ENCODE data around the gene EPS8L1.
"Not testable (repeated sequence)": the region's sequence is repeated elsewhere in the genome, so short reads cannot be mapped to it uniquely, and the experiment has no call there.

EPS8L1 gene

DNA sequence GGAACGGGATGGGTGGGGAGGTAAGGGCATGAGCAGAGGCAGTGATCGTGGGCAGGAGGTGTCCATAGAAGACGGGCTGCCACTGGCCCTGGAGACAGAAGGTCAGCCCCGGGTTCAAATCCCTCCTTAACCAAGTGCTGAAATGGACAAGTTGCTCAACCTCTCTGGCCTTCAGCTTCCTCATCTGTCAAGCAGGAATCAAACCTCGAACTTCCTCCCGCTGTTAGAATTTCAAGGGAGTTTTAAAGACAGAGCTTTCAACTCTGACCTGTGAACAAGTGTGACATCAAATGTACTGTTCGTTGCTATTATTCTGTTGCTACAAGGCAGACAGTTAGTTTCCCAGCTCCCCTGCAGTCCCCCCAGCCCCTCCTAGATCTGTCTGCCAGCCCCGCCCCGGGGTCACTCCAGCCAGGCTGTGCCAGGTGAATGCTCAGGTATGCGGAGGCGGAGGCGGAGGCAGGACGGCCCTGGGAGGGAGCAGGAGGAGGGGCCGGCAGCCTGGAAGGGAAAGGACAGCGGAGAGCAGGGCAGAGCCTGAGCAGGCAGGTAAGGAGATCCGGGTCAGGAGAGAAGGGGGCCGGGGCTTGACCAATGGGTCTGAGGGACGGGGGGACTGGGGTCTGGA, at the start of gene EPS8L1:
EPS8L1 (plus strand) TSS at position 499 of the 628 bp plus-strand sequence. CDS start 576 bp downstream, outside the sequence.
- no peak for DNase-seq

DNA sequence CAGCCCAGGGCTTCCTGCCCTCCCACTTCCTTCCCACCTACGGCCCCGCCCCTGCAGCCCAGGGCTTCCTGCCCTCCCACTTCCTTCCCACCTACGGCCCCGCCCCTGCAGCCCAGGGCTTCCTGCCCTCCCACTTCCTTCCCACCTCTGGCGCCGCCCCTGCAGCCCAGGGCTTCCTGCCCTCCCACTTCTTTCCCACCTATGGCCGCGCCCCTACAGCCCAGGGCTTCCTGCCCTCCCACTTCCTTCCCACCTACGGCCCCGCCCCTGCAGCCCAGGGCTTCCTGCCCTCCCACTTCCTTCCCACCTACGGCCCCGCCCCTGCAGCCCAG, 48.6 kb upstream of the EPS8L1 start:
- DNase-seq, result not testable (repeated sequence)

GRCh38 chr19:55027472-55028337, 48.0 kb upstream of the EPS8L1 start:
- no peak for DNase-seq

DNA sequence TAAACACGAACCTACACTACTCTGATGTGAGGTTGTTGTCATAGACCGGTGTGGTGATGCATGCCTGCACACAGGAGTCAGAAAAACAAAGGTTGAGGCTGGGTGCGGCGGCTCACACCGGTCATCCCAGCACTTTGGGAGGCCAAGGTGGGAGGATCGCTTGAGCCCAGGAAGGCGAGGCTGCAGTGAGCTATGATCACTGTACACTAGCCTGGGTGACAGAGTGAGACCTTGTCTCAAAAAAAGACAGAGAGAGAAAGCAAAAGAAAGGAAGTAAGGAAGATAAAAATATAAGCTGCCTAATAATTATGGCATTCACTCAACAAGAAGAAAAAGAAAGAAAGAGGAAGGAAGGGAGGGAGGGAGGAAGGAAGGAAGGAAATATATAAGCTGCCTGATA, 46.9 kb upstream of the EPS8L1 start:
- no peak for DNase-seq

- DNase-seq, result no peak
Observed at GRCh38 chr19:55031178-55031577, 44.5 kb upstream of the EPS8L1 start.

DNA sequence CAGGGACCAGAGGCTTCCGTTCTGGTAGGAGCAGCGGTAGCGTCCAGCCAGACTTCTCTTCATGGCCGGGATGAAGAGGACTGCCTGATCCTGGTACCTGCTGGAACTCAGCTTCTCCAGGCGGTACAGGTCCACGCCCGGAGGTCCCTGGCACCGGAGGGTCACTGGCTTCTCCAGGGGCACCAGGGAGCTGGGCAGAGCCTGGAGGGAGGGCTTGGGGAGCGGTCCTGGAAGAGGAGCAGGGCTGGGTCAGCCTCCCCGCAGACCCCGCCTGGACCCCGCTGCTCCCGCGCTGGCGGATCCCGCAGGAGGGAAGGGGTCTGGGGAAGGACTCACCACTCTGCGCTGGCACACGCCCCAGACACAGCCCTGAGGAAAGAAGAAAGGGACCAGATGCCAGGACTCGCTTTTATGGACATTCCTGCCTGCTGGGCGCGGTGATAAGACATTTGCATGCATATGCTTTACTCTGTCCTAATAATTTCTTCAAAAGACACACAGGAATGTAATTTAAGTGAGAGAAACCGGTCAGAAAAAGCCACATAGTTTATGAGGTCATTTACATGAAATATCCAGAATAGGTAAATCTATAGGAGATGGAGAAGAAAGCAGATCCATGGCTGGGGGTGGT, 43.4 kb upstream of the EPS8L1 start:
- no peak for DNase-seq

DNA sequence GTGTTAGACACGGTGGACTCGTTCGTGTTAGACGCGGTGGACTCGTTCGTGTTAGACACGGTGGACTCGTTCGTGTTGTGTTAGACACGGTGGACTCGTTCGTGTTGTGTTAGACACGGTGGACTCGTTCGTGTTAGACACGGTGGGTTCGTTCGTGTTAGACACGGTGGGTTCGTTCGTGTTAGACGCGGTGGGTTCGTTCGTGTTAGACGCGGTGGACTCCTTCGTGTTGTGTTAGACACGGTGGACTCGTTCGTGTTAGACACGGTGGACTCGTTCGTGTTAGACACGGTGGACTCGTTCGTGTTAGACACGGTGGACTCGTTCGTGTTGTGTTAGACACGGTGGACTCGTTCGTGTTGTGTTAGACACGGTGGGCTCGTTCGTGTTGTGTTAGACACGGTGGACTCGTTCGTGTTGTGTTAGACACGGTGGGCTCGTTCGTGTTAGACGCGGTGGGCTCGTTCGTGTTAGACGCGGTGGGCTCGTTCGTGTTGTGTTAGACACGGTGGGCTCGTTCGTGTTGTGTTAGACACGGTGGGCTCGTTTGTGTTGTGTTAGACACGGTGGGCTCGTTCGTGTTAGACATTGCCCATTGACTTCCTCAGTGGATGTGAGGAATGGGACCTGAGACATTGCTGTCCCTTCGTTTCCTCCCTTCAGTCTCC, 42.6 kb upstream of the EPS8L1 start:
- DNase-seq, result not testable (repeated sequence)

DNA sequence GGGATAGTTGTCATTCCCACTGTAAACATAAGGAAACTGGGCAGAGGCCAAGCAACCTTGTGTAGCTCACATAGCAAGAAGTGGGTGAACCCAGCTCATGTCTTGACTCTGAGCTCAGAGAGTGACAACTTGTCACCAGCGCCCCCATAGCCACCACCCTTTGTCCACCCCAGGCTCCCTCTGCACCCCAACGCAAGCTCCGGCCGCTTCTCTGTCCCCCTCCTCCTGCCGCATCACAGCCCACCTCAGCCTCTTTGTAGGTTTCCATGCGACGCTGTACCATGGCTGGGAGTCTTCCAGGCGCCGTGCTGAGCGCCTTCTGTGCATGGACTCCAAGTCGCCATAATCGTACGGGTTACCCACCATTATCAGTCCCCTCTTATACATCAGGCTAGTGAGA, 40.9 kb upstream of the EPS8L1 start:
- no peak for DNase-seq

DNA sequence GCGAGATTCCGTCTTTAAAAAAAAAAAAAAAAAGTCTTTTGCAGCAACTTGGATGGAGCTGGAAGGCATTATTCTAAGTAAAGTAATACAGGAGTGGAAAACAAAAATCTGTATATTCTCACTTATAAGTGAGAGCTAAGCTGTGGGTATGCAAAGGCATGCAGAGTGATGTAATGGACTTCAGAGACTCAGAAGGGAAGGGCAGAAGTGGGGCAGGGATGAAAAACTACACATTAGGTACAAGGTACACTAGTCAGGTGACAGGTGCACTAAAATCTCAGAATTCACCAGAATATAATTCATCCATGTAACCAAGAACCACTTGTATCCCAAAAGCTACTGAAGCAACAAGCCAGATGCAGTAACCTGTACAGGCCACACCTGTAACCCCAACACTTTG, 39.6 kb upstream of the EPS8L1 start:
- DNase-seq, result no peak

DNA sequence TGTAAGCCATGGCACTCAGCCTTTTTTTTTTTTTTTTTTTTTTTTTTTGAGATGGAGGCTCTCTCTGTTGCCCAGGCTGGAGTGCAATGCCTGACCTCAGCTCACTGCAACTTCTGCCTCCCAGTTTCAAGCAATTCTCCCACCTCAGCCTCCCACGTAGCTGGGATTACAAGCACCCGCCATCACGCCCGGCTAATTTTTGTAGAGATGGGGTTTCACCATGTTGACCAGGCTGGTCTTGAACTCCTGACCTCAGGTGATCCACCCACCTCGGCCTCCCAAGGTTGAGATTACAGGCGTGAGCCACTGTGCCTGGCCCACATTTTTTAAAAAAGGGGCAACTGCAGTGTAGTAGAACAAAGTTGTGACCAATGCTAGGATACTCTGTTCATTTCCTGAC, 38.1 kb upstream of the EPS8L1 start:
- not testable (repeated sequence) for DNase-seq

GRCh38 chr19:55040654-55041053, 35.0 kb upstream of the EPS8L1 start:
- not testable (repeated sequence) for DNase-seq

GRCh38 chr19:55041244-55041626, 34.4 kb upstream of the EPS8L1 start:
- DNase-seq, result no peak

- DNase-seq, result no peak
Observed at GRCh38 chr19:55041627-55042343, 33.9 kb upstream of the EPS8L1 start.

GRCh38 chr19:55042344-55042678, 33.4 kb upstream of the EPS8L1 start:
- DNase-seq, result no peak

DNA sequence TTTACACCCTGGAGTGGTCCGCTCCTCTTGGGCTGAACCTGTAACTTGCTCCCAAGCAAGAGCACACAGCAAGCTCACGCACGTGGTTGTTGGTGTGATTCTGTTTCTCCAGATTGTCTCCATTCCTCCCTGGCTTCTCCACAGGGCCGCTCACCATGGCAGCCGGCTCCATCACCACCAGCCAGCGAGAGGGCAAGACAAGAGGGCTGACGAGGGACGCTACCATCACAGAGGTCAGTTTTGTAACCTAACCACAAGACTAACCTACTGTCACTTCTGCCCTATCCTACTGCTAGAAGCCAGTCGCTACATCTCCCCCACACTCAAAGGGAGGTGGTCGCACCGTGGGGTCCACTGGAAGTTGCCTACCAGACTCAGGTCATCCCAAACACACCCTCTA, 33.0 kb upstream of the EPS8L1 start:
- no peak for DNase-seq

DNA sequence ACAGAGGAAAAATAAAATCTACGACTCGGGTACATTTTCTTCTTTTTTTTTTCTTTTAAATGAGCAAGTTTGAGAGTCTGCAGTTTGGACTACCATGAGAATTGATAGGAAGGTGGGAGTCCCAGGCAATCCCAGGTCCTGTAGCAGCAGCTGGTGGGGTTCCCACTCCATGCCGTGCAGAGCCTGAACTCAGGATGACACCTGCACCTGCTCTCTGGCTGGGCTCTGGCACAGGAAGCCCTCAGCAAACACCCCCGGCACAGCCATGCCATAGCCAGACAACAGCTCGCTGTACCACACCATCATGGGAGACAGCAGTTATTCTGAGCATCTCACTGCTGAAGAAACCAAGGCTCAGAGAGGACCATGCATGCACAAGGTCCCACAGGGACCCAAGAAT, 31.4 kb upstream of the EPS8L1 start:
- no peak for DNase-seq

DNA sequence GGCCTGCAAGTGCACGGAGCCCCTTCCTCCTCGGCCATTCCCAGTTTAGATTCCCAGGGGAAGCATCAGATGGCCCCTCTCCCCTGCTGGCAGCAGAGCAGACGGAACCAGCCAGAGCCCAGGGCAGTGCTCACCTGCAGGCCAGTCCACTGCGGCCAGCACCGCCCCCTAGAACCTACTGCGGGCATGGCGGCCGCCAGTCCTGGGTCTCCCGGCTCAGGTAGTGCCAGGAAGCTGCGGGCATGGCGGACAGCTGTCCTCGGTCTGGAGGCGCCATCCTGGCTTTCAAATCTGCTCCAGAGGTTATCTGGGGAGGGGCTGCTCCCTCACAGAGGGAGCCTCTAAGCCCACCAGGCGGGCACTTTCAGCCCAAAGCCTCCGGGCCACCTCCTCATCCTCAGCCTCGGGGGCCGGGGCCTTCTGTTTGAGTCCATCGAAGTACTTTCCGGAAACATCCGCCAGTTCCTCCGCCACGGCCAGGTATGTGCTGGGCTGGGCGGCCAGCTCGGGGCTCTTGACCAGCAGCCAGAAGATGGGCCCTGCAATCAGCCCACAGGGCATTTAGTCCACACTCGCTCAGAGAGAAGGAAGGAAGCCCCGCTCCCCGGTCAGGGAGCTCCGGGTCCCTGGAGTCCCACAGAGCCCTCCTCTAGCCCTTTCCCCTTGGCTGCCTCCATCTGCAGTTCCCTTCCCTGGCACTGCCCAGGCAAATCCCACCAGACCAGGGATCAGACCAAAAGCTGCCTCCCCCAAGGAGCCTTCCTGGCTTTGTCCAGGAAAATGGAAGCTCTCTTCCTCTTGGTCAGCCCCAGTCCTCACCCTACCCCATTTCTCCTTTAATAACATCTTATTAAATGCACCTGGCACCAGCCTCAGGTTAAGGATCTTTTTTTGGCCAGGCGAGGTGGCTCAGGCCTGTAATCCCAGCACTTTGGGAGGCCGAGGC, 30.6 kb upstream of the EPS8L1 start:
- DNase-seq, result no peak

DNA sequence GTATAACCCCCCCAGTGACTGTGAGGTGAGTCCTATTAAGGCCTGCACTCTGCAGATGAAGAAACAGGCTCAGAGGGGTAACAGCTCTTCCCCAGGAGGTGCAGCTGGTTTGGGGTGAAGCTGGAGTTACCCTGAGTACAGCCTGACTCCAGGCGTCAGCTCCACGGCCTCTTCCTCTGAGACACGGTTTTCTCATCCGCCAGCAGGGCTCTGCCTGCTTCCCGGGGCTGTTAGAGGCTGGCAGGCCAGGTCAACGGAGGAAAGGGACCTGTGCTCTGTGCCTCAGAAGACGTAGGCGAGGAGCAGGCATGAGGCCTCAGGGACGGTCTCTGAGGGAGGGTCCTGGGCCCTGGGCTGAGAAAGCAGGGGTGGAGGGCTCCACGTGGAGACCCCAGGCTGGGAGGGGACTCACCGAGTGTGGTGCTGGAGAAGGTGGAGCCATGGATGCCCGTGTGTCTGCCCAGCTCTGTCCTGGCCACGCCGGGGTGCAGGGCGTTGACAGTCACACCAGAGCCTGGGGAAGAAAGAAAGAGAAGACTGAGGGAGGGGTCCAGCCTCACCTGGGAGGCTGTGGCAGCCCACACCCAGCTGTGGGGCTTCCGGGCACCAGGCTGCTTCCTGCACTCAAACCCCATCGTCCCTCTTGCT, 28.6 kb upstream of the EPS8L1 start:
- no peak for DNase-seq

GRCh38 chr19:55047951-55048350, 27.7 kb upstream of the EPS8L1 start:
- DNase-seq, result no peak

GRCh38 chr19:55048446-55048845, 27.2 kb upstream of the EPS8L1 start:
- DNase-seq, result no peak

Data from NCI-H1105 (cell line).